Activated T-cell treated with anti-CD3 and anti-CD28 coated beads for 4 hours (primary cell): Measurements from ENCODE around the gene CLMP.
"Not testable (repeated sequence)": the region's sequence is repeated elsewhere in the genome, so short reads cannot be mapped to it uniquely, and the experiment has no call there.

Source experiments
- DNase-seq: peaks from one replicate; pipeline ENCODE4 v3.0.0-alpha.2; 2020

Gene CLMP

GRCh38 chr11:123132034-123132766 lies 62.8 kb downstream of the CLMP start:
- DNase-seq: not testable (repeated sequence)

- DNase-seq: no peak
These were observed 65.1 kb downstream of the CLMP start for GRCh38 chr11:123129920-123130319.

GRCh38 chr11:123125169-123125568 lies 69.9 kb downstream of the CLMP start:
- DNase-seq: no peak

- no peak for DNase-seq
These were observed 72.2 kb downstream of the CLMP start for GRCh38 chr11:123122852-123123251.

GRCh38 chr11:123122341-123122740 lies 72.7 kb downstream of the CLMP start:
- DNase-seq: no peak

GRCh38 chr11:123116486-123116885 lies 78.6 kb downstream of the CLMP start:
- DNase-seq: no peak

- DNase-seq: no peak
These were observed 83.6 kb downstream of the CLMP start for GRCh38 chr11:123111465-123111864.

- DNase-seq: no peak
These were observed 84.7 kb downstream of the CLMP start for GRCh38 chr11:123110397-123110796.

- DNase-seq: no peak
These were observed 87.0 kb downstream of the CLMP start for GRCh38 chr11:123107945-123108495.

- DNase-seq: no peak
These were observed 90.4 kb downstream of the CLMP start for GRCh38 chr11:123104697-123105096.

GRCh38 chr11:123103326-123103980 lies 91.6 kb downstream of the CLMP start:
- DNase-seq: no peak

GRCh38 chr11:123100379-123101085 lies 94.5 kb downstream of the CLMP start:
- no peak for DNase-seq

GRCh38 chr11:123098990-123099389 lies 96.1 kb downstream of the CLMP start:
- no peak for DNase-seq

GRCh38 chr11:123093739-123094138 lies 101.3 kb downstream of the CLMP start:
- DNase-seq: no peak

- DNase-seq: no peak
These were observed 103.5 kb downstream of the CLMP start for GRCh38 chr11:123091506-123091905.

GRCh38 chr11:123090168-123090567 lies 104.9 kb downstream of the CLMP start:
- DNase-seq: not testable (repeated sequence)

GRCh38 chr11:123088896-123089295 lies 106.2 kb downstream of the CLMP start:
- DNase-seq: not testable (repeated sequence)

- DNase-seq: not testable (repeated sequence)
These were observed 107.4 kb downstream of the CLMP start for GRCh38 chr11:123087657-123088056.

- DNase-seq: no peak
These were observed 108.7 kb downstream of the CLMP start for GRCh38 chr11:123086305-123086704.

- no peak for DNase-seq
These were observed 109.6 kb downstream of the CLMP start for GRCh38 chr11:123085497-123085896.

GRCh38 chr11:123084454-123084853 lies 110.6 kb downstream of the CLMP start:
- DNase-seq: no peak

GRCh38 chr11:123083623-123084029 lies 111.4 kb downstream of the CLMP start:
- peak; percentile 59 for DNase-seq

GRCh38 chr11:123082977-123083376 lies 112.1 kb downstream of the CLMP start:
- no peak for DNase-seq

- no peak for DNase-seq
These were observed 115.0 kb downstream of the CLMP start for GRCh38 chr11:123080015-123080414.
